A549 (cell line): Measurements from ENCODE around the gene KCNIP4. TPM values are rescaled to one million over a fixed set of nuclear protein-coding genes. Genes with fewer than 3 reads are reported as not detected.

Experiments
- ATAC-seq, 2 experiments: fragments of 200-7000 bp in 1 of 2; fragments of >200 bp in 1 of 2; cut with Nextera tagmentation in 1 of 2; cut with Tn5 transposase in 1 of 2; 3 replicates each; pipeline versions ENCODE4 v1.8.0 to v1.9.1; 2018 to 2020; ENCODE audit warnings: mild to moderate bottlenecking in 1 of 2, moderate library complexity in 1 of 2
- CTCF ChIA-PET: fragments of 300-600 bp; sonication (Branson Sonifier 250); formaldehyde crosslinking; extraction: SDS; loops from one replicate; lab custom pipeline; 2021; ENCODE audit warnings: antibody characterized with exemption, inconsistent platforms; lab: Yijun Ruan, JAX
- POLR2A ChIA-PET: fragments of 350-600 bp; formaldehyde crosslinking; extraction: SDS; loops from one replicate; lab custom pipeline; 2021; ENCODE audit warnings: antibody characterized with exemption, inconsistent platforms; lab: Yijun Ruan, JAX
- DNase-seq, 2 experiments: peaks; one replicate each; pipeline versions ENCODE4 v3.0.0 to v3.0.0-alpha.2; 2011 to 2016; ENCODE audit warnings: low read depth in 1 of 2, low spot score in 1 of 2
- FAIRE-seq: peaks from 2 replicates; lab custom pipeline; 2011; peaks lifted over from hg19 to GRCh38; lab: Jason Lieb, UNC
- H3K27ac ChIP-seq, 2 experiments: fragments of >200 bp; sonication (Bioruptor Twin); formaldehyde crosslinking; 3 replicates each; pipeline ENCODE4 v1.5.1; 2016 to 2017
- H3K4me1 ChIP-seq: fragments of >200 bp; sonication (Bioruptor Twin); formaldehyde crosslinking; 3 replicates; pipeline ENCODE4 v1.6.1; 2016
- H3K4me2 ChIP-seq: fragments of >200 bp; sonication (Bioruptor Twin); formaldehyde crosslinking; 3 replicates; pipeline ENCODE4 v1.6.1; 2016
- H3K4me3 ChIP-seq: fragments of >200 bp; sonication (Bioruptor Twin); formaldehyde crosslinking; 3 replicates; pipeline ENCODE4 v1.5.1; 2016
- H3K9me3 ChIP-seq: fragments of >200 bp; sonication (Bioruptor Twin); formaldehyde crosslinking; 3 replicates; pipeline ENCODE4 v1.6.1; 2016
- BHLHE40 ChIP-seq: IDR thresholded peaks from 2 replicates; pipeline ENCODE4 v1.6.1; 2012; ENCODE audit warnings: low read depth, low read length, inconsistent platforms
- CBX2 ChIP-seq: fragments of 200-600 bp; sonication (generic); IDR thresholded peaks from 2 replicates; pipeline ENCODE4 v1.6.1; 2016; ENCODE audit warnings: low read depth, mild to moderate bottlenecking, borderline replicate concordance
- CBX8 ChIP-seq: fragments of 200-600 bp; sonication (generic); IDR thresholded peaks from 2 replicates; pipeline ENCODE4 v1.6.1; 2016
- CHD2 ChIP-seq: fragments of 150-350 bp; IDR thresholded peaks from 2 replicates; pipeline ENCODE4 v1.6.1; 2014; ENCODE audit warnings: low read length; ENCODE audit not compliant: partially characterized antibody
- CTCF ChIP-seq: fragments of >200 bp; sonication (Bioruptor Twin); formaldehyde crosslinking; IDR thresholded peaks from 3 replicates; pipeline ENCODE4 v1.5.1; 2016
- EHF ChIP-seq: fragments of 250-450 bp; sonication (Bioruptor Pico); IDR thresholded peaks from 2 replicates; pipeline ENCODE4 v1.5.0; 2020; ENCODE audit warnings: mild to moderate bottlenecking
- ELK1 ChIP-seq: fragments of 150-350 bp; IDR thresholded peaks from 2 replicates; pipeline ENCODE4 v1.6.1; 2014; ENCODE audit warnings: low read depth, mild to moderate bottlenecking, low read length
- FOSL2 ChIP-seq, 2 experiments: fragments of 450-650 bp in 1 of 2; fragments of >200 bp in 1 of 2; sonication (Bioruptor Twin) in 1 of 2; formaldehyde crosslinking; IDR thresholded peaks; 2 replicates each; pipeline versions ENCODE4 v1.5.0 to v1.6.1; 2016 to 2020; ENCODE audit warnings: mild to moderate bottlenecking in 1 of 2, moderate library complexity in 1 of 2
- GATA3 ChIP-seq: IDR thresholded peaks from 2 replicates; pipeline ENCODE4 v1.6.1; 2012; ENCODE audit warnings: borderline replicate concordance
- HEYL ChIP-seq: fragments of 250-450 bp; sonication (Bioruptor Pico); IDR thresholded peaks from 2 replicates; pipeline ENCODE4 v1.8.0; 2021; ENCODE audit warnings: mild to moderate bottlenecking, moderate library complexity
- HOXB13 ChIP-seq: fragments of 250-450 bp; sonication (Bioruptor Pico); IDR thresholded peaks from 2 replicates; pipeline ENCODE4 v1.5.0; 2020; ENCODE audit warnings: low read depth, mild to moderate bottlenecking, moderate library complexity
- HOXB5 ChIP-seq: fragments of 250-450 bp; sonication (Bioruptor Pico); IDR thresholded peaks from 2 replicates; pipeline ENCODE4 v1.5.0; 2020; ENCODE audit warnings: mild to moderate bottlenecking, moderate library complexity
- KDM1A ChIP-seq: fragments of 200-600 bp; sonication (generic); IDR thresholded peaks from 2 replicates; pipeline ENCODE4 v1.6.1; 2016; ENCODE audit warnings: low read depth, mild to moderate bottlenecking
- KDM5A ChIP-seq: fragments of 200-600 bp; sonication (generic); IDR thresholded peaks from 2 replicates; pipeline ENCODE4 v1.6.1; 2016; ENCODE audit warnings: antibody characterized with exemption, mild to moderate bottlenecking
- MAX ChIP-seq: IDR thresholded peaks from 2 replicates; pipeline ENCODE4 v1.6.1; 2012
- NFE2L2 ChIP-seq: fragments of 150-350 bp; conservative IDR thresholded peaks from 2 replicates; pipeline ENCODE4 v1.6.1; 2014; ENCODE audit warnings: low read length
- POLR2A ChIP-seq: IDR thresholded peaks from 2 replicates; pipeline ENCODE4 v1.6.1; 2012; ENCODE audit warnings: mild to moderate bottlenecking, low read length
- POLR2AphosphoS2 ChIP-seq: conservative IDR thresholded peaks from 2 replicates; pipeline ENCODE4 v1.6.1; 2012; ENCODE audit warnings: low read length, improper control_type of control experiment, inconsistent platforms
- RAD21 ChIP-seq, 2 experiments: fragments of >200 bp in 1 of 2; sonication (Bioruptor Twin) in 1 of 2; formaldehyde crosslinking in 1 of 2; IDR thresholded peaks in 1 of 2; conservative IDR thresholded peaks in 1 of 2; 2 replicates in 1 of 2; 3 replicates in 1 of 2; pipeline ENCODE4 v1.6.1; 2012 to 2018; ENCODE audit warnings: inconsistent platforms in 1 of 2
- RCOR1 ChIP-seq: fragments of 150-350 bp; IDR thresholded peaks from 2 replicates; pipeline ENCODE4 v1.6.1; 2014; ENCODE audit warnings: antibody characterized with exemption, low read length, low read depth
- SMC3 ChIP-seq: fragments of >200 bp; sonication (Bioruptor Twin); formaldehyde crosslinking; IDR thresholded peaks from 3 replicates; pipeline ENCODE4 v1.6.1; 2018; ENCODE audit warnings: inconsistent platforms
- SREBF2 ChIP-seq: fragments of 450-650 bp; IDR thresholded peaks from 2 replicates; pipeline ENCODE4 v1.6.1; 2014; ENCODE audit warnings: mild to moderate bottlenecking, moderate library complexity
- TFCP2L1 ChIP-seq: fragments of 250-450 bp; sonication (Bioruptor Pico); IDR thresholded peaks from 2 replicates; pipeline ENCODE4 v1.5.0; 2021; ENCODE audit warnings: mild to moderate bottlenecking
- ZC3H11A ChIP-seq: fragments of 450-650 bp; IDR thresholded peaks from 2 replicates; pipeline ENCODE4 v1.6.1; 2014; ENCODE audit warnings: antibody characterized with exemption, mild to moderate bottlenecking
- ZNF302 ChIP-seq: fragments of 250-450 bp; sonication (Bioruptor Pico); IDR thresholded peaks from 2 replicates; pipeline ENCODE4 v1.9.0; 2021; ENCODE audit warnings: inconsistent platforms, mild to moderate bottlenecking, moderate library complexity
- ZSCAN20 ChIP-seq: fragments of 250-450 bp; sonication (Bioruptor Pico); IDR thresholded peaks from 2 replicates; pipeline ENCODE4 v1.8.0; 2022; ENCODE audit warnings: mild to moderate bottlenecking, moderate library complexity
- WGBS: methylation state at CpG from one replicate; pipeline ENCODE4 v1.1.6; 2017; ENCODE audit errors: missing lambda C conversion rate; 5-methylcytosine and 5-hydroxymethylcytosine counted together
- polyA plus RNA-seq, 4 experiments: library from polyadenylated mRNA; depleted of rRNA in 3 of 4; stranded (reverse); fragments of >200 nt; fragmentation: RNase III in 1 of 4; extraction: RNeasy Plus Mini Kit Qiagen cat#74134 plus additional on column Dnase treatment in 1 of 4; gene quantifications; 2 replicates in 3 of 4; 3 replicates in 1 of 4; pipeline ENCODE4 v1.2.3, GENCODE V29; 2011 to 2017

KCNIP4 gene
- polyA plus RNA-seq, 2 of the 4 experiments (the other 2 are of a cell fraction) = not detected

GRCh38 chr4:20773144-20773997 is 1175.2 kb downstream of the KCNIP4 start:
- Histone ChIP-seq H3K9me3 (no peaks in the 10 kb centered on the region), H3K4me2 (no peak overlapping the region), H3K4me3 (no peak overlapping the region), H3K4me1 (no peaks in the 10 kb centered on the region), H3K27ac (no peak overlapping the region)
- FAIRE-seq = no peak
- no peak for TF ChIP-seq POLR2AphosphoS2
- TF ChIP-seq SREBF2 = no peak
- TF ChIP-seq CTCF = peak; percentile 45
- peak; percentile 43 to 47; a peak in 4 of 5 replicates for TF ChIP-seq RAD21 (conservative IDR thresholded peaks at IDR 0.05 in 1 of 2, IDR thresholded peaks at IDR 0.05 in 1 of 2)
- TF ChIP-seq SMC3 = 0 out of 3 replicates have a peak, but pooled peaks have one; percentile 38
- ChIA-PET CTCF (interaction anchor here (0.8 to 1.9 kb wide), 6 partner anchors 9 to 994 kb away, joined by 3 to 9 read pairs (median 6); no protein-coding TSS in a partner anchor), POLR2A (no interaction called here)
- DNase-seq = peak; percentile 8 to 38
- 21% methylated on average over 14 of the region's 14 CpGs for WGBS
- peak; percentile 73 to 84; a peak in 5 of 6 replicates for ATAC-seq

GRCh38 chr4:20764366-20764992 is 1184.1 kb downstream of the KCNIP4 start:
- TF ChIP-seq HEYL = no peak
- TF ChIP-seq GATA3 = no peak
- TF ChIP-seq KDM1A = no peak
- TF ChIP-seq HOXB5 (CRISPR knock-in tag) = no peak
- TF ChIP-seq CBX2 = no peak
- TF ChIP-seq KDM5A = no peak
- TF ChIP-seq BHLHE40 = no peak
- no peak for TF ChIP-seq HOXB13 (CRISPR knock-in tag)
- no peak for TF ChIP-seq POLR2A
- TF ChIP-seq ZSCAN20 (CRISPR knock-in tag) = no peak
- no peak for TF ChIP-seq CHD2
- CTCF ChIA-PET = interaction anchor here (1.4 kb wide), 1 partner anchor 9 kb away, joined by 3 read pairs; no protein-coding TSS in a partner anchor
- H3K4me2 ChIP-seq = no peak overlapping the region
- H3K4me3 ChIP-seq = no peak overlapping the region
- ATAC-seq (no peak), FAIRE-seq (no peak), DNase-seq (no peak)
- H3K9me3 ChIP-seq = no peaks in the 10 kb centered on the region
- no peaks in the 10 kb centered on the region for H3K4me1 ChIP-seq
- POLR2A ChIA-PET = no interaction called here
- H3K27ac ChIP-seq = no peak overlapping the region
- 44% methylated on average over 12 of the region's 13 CpGs for WGBS

GRCh38 chr4:20761826-20762225 is 1186.7 kb downstream of the KCNIP4 start:
- Histone ChIP-seq H3K4me2 (no peak overlapping the region), H3K4me1 (no peaks in the 10 kb centered on the region), H3K9me3 (no peaks in the 10 kb centered on the region), H3K27ac (no peak overlapping the region), H3K4me3 (no peak overlapping the region)
- 21% methylated on average over 1 of the region's 1 CpG for WGBS
- no peak for ATAC-seq
- POLR2A ChIA-PET = no interaction called here
- CTCF ChIA-PET = interaction anchor here (2.2 kb wide), 1 partner anchor 12 kb away, joined by 8 read pairs; no protein-coding TSS in a partner anchor
- TF ChIP-seq RCOR1 (no peak), ZNF302 (no peak), ZC3H11A (no peak), ELK1 (no peak), MAX (no peak), EHF (no peak), TFCP2L1 (CRISPR knock-in tag) (no peak), CBX8 (no peak), FOSL2 (IDR thresholded peaks at IDR 0.05) (no peak), FOSL2 (CRISPR knock-in tag; IDR thresholded peaks at IDR 0.05) (no peak), NFE2L2 (no peak)
- DNase-seq = no peak
- no peak for FAIRE-seq
